ENCODE data around the gene PRKAG3.
"Not testable (repeated sequence)": the region's sequence is repeated elsewhere in the genome, so short reads cannot be mapped to it uniquely, and the experiment has no call there.

The PRKAG3 gene

GRCh38 chr2:218780046-218780445, 51.6 kb downstream of the PRKAG3 start:
- DNase-seq: no peak

- DNase-seq: no peak
Observed at GRCh38 chr2:218777276-218777990, 54.2 kb downstream of the PRKAG3 start.

- DNase-seq: no peak
Observed at GRCh38 chr2:218776488-218776887, 55.1 kb downstream of the PRKAG3 start.

GRCh38 chr2:218773881-218774280, 57.7 kb downstream of the PRKAG3 start:
- no peak for DNase-seq

- not testable (repeated sequence) for DNase-seq
Observed at GRCh38 chr2:218772759-218773158, 58.8 kb downstream of the PRKAG3 start.
